Glutamatergic neuron (in vitro differentiated cells): ENCODE measurements around the gene ADAMTSL1. TPM values are rescaled to one million over a fixed set of nuclear protein-coding genes. Genes with fewer than 3 reads are reported as not detected.

Experiments
- DNase-seq: peaks from one replicate; pipeline ENCODE4 v3.0.0; 2022
- H3K27ac Mint-ChIP-seq: one replicate; pipeline ENCODE4 v1.8.0; 2020; ENCODE audit warnings: mild to moderate bottlenecking, mixed read lengths, inconsistent platforms; ENCODE audit not compliant: unreplicated experiment
- H3K27me3 Mint-ChIP-seq: one replicate; pipeline ENCODE4 v1.8.0; 2020; ENCODE audit warnings: mild to moderate bottlenecking, moderate library complexity, mixed read lengths, inconsistent platforms; ENCODE audit not compliant: unreplicated experiment
- H3K36me3 Mint-ChIP-seq: one replicate; pipeline ENCODE4 v1.8.0; 2020; ENCODE audit warnings: mild to moderate bottlenecking, mixed read lengths, inconsistent platforms; ENCODE audit not compliant: unreplicated experiment
- H3K4me1 Mint-ChIP-seq: one replicate; pipeline ENCODE4 v1.8.0; 2020; ENCODE audit warnings: mild to moderate bottlenecking, low read depth, mixed read lengths, inconsistent platforms; ENCODE audit not compliant: unreplicated experiment
- H3K4me3 Mint-ChIP-seq: one replicate; pipeline ENCODE4 v1.8.0; 2020; ENCODE audit warnings: mild to moderate bottlenecking, mixed read lengths, inconsistent platforms; ENCODE audit not compliant: unreplicated experiment
- H3K9me3 Mint-ChIP-seq: one replicate; pipeline ENCODE4 v1.8.0; 2020; ENCODE audit warnings: mild to moderate bottlenecking, moderate library complexity, mixed read lengths, inconsistent platforms; ENCODE audit not compliant: unreplicated experiment
- CTCF ChIP-seq: fragments of 200-600 bp; sonication (generic); IDR thresholded peaks from one replicate; pipeline ENCODE4 v1.5.0; 2021; ENCODE audit not compliant: partially characterized antibody, unreplicated experiment
- total RNA-seq: library from RNA; stranded (reverse); fragmentation: NEBNext Ultra II Directional; extraction: Animal tissue kit (Norgen Biotek cat#: 25700); gene quantifications from one replicate; pipeline ENCODE4 v1.2.1, GENCODE V29; 2021; ENCODE audit not compliant: unreplicated experiment

Gene ADAMTSL1
- total RNA-seq, 1 donor from 2014 or later: 0.91 TPM

GRCh38 chr9:18585996-18586395, 112.0 kb downstream of the ADAMTSL1 start:
- Mint-ChIP-seq H3K4me1 (no peaks in the 10 kb centered on the region), H3K27me3 (no peaks in the 10 kb centered on the region), H3K4me3 (no peak overlapping the region), H3K27ac (no peak overlapping the region), H3K9me3 (peaks cover 2% of the 10 kb centered on the region), H3K36me3 (peaks cover under 1% of the 10 kb centered on the region)
- TF ChIP-seq CTCF: no peak
- no peak for DNase-seq

- peaks cover 5% of the 10 kb centered on the region for H3K36me3 Mint-ChIP-seq
- no peaks in the 10 kb centered on the region for H3K27me3 Mint-ChIP-seq
- H3K27ac Mint-ChIP-seq: no peak overlapping the region
- H3K9me3 Mint-ChIP-seq: no peaks in the 10 kb centered on the region
- no peak for DNase-seq
- H3K4me3 Mint-ChIP-seq: no peak overlapping the region
- TF ChIP-seq CTCF: no peak
- no peaks in the 10 kb centered on the region for H3K4me1 Mint-ChIP-seq
Measured at GRCh38 chr9:18588002-18588401, 114.0 kb downstream of the ADAMTSL1 start.

- no peak for TF ChIP-seq CTCF
- H3K4me3 Mint-ChIP-seq: no peak overlapping the region
- no peaks in the 10 kb centered on the region for H3K4me1 Mint-ChIP-seq
- no peak overlapping the region for H3K27ac Mint-ChIP-seq
- H3K27me3 Mint-ChIP-seq: no peaks in the 10 kb centered on the region
- DNase-seq: no peak
- peaks cover 3% of the 10 kb centered on the region for H3K9me3 Mint-ChIP-seq
- H3K36me3 Mint-ChIP-seq: peaks cover 14% of the 10 kb centered on the region
Measured at GRCh38 chr9:18591261-18591660, 117.3 kb downstream of the ADAMTSL1 start.

- H3K27me3 Mint-ChIP-seq: no peaks in the 10 kb centered on the region
- peaks cover 14% of the 10 kb centered on the region for H3K36me3 Mint-ChIP-seq
- no peak overlapping the region for H3K4me3 Mint-ChIP-seq
- no peak overlapping the region for H3K27ac Mint-ChIP-seq
- no peak for TF ChIP-seq CTCF
- H3K9me3 Mint-ChIP-seq: peaks cover 3% of the 10 kb centered on the region
- no peaks in the 10 kb centered on the region for H3K4me1 Mint-ChIP-seq
- no peak for DNase-seq
Measured at GRCh38 chr9:18594837-18595236, 120.9 kb downstream of the ADAMTSL1 start.

- Mint-ChIP-seq H3K4me3 (no peak overlapping the region), H3K36me3 (peaks cover 14% of the 10 kb centered on the region), H3K27me3 (no peaks in the 10 kb centered on the region), H3K9me3 (peaks cover 3% of the 10 kb centered on the region), H3K4me1 (no peaks in the 10 kb centered on the region), H3K27ac (no peak overlapping the region)
- TF ChIP-seq CTCF: no peak
- DNase-seq: no peak
Measured at GRCh38 chr9:18595597-18595996, 121.6 kb downstream of the ADAMTSL1 start.
